ENCODE data around the gene SDC1. TPM values are rescaled to one million over a fixed set of nuclear protein-coding genes. Genes with fewer than 3 reads are reported as not detected.
A peak's percentile ranks its signal among the peaks of the same experiment; 100 is the strongest.

The SDC1 gene
- polyA plus RNA-seq, 3 donors from 2014 or later = not detected

DNA sequence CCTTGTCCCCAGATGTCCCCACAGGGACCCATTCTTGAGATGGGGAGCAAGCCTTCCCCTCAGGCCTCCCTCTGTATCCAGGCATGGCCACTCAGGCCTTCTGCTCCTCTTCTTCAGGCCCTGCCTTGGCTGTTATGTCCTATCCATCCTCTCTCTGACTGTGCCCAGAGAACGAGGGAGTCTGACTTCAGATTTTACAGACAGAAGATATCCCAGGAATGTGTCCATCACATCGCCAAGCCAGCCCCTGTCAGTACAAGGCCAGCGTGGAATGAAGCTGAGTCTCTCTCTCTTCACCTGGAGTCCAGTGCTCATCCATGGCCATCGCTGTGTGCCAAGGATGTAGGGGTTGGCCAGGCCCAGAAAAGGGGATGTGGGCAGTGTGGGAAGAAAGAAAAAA is 57.6 kb downstream of the SDC1 start:
- no peak for DNase-seq

DNA sequence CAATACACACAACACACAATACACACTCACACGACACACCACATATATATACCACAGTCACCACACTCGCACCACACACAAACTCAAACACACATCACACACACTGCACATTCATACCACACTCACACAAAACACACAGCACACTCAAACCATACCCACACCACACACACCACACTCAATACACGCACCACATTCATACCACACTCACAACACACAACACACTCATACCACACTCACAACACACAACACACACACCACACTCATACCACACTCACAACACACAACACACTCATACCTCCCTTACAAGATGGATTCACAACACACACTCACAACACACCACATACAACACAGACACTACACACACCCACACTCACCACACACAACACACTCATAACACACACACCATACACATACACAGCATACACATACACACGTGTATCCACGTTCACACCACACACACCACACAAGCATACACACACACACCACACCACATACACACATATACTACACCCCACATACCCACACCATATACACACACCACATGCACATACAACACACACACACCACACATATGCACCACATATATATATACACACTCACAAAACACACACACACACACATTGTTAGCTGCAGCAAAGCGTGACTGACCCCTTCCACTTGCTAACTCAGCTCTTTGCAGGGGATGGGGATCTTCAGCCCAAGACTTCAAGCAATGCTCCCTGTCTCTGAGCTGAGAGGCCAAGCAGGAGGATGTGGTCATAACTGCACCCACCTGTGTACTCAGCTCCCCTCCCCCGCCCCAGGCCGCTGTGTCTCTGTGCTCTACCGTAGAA is 59.0 kb downstream of the SDC1 start:
- no peak for DNase-seq
- Mint-ChIP-seq H3K27ac (no peak overlapping the region), H3K4me3 (no peak overlapping the region), H3K27me3 (ENCODE audit: low read depth in 3 of 3) (peaks cover 0 to 10% (median 4%) of the 10 kb centered on the region in 3 donors), H3K36me3 (no peaks in the 10 kb centered on the region), H3K4me1 (no peaks in the 10 kb centered on the region), H3K9me3 (no peaks in the 10 kb centered on the region)

More for the DNA sequence above, 57.6 kb downstream of the SDC1 start:
- Mint-ChIP-seq H3K4me1 (no peaks in the 10 kb centered on the region), H3K27me3 (ENCODE audit: low read depth in 3 of 3) (peaks cover 0 to 2% (median 0%) of the 10 kb centered on the region in 3 donors), H3K36me3 (no peaks in the 10 kb centered on the region), H3K4me3 (no peak overlapping the region), H3K27ac (no peak overlapping the region), H3K9me3 (no peaks in the 10 kb centered on the region)

DNA sequence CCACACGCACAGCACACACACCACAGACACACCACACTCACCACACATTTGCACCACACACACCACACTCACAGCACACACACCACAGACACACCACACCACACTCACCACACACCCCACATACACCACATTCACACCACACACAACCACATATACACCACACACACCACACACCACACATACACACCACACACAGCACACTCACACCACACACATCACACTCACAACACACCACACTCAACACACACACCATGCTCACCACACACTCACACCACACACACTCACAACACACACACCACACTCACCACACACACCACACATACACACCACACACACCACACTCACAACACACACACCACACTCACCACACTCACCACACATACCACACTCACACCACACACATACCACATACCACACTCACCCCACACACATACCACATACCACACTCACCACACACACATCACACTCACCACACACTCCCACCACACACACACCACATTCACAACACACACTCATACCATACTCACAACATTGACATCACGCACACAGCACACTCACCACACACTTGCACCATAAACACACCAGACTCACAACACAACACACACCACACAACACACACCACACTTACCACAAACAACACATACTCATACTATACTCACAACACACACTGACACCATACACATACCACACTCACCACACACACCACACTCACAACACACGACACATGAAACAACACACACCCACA is 60.0 kb downstream of the SDC1 start:
- peaks cover 0 to 10% (median 4%) of the 10 kb centered on the region in 3 donors for H3K27me3 Mint-ChIP-seq (ENCODE audit: low read depth in 3 of 3)
- no peak overlapping the region for H3K27ac Mint-ChIP-seq
- H3K36me3 Mint-ChIP-seq = no peaks in the 10 kb centered on the region
- H3K9me3 Mint-ChIP-seq = no peaks in the 10 kb centered on the region
- H3K4me1 Mint-ChIP-seq = no peaks in the 10 kb centered on the region
- no peak overlapping the region for H3K4me3 Mint-ChIP-seq
- no peak for DNase-seq

DNA sequence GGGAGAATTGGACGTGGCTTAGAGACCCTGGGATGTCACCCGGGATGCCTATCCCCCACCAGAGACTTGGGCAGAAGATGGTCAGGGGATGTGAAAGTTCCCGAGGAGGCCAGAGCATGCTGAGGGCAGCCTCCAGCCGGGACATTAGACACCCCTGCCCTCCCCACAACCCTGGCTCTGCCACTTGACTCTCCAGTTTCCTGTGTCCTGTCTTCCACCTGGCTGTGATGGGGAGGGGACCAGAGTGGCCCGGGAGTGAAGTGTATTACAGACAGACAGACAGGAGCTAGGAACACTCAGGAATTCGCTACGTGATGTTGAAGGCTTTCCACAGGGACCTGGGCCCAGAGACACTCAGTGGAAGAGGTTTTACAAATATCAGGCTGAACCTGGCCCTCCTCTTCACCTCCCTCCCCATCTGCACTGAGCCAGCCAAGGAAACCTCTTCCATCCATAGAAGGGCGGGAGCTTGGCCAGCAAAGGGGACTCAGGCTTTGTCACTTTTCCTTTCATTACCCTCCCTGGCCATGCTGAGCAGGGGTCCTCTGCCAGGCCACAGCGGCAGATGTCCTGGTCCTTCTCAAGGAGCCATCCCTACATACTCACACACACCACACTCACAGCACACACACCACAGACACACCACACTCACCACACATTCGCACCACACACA is 60.7 kb downstream of the SDC1 start:
- Mint-ChIP-seq H3K4me3 (no peak overlapping the region), H3K9me3 (no peaks in the 10 kb centered on the region), H3K4me1 (no peaks in the 10 kb centered on the region), H3K27ac (no peak overlapping the region), H3K27me3 (ENCODE audit: low read depth in 3 of 3) (peaks cover 4 to 10% (median 4%) of the 10 kb centered on the region in 3 donors), H3K36me3 (no peaks in the 10 kb centered on the region)
- peak in 1 of 3 donors; percentile 2 for DNase-seq

GRCh38 chr2:20159411-20160070 is 65.4 kb downstream of the SDC1 start:
- H3K27me3 Mint-ChIP-seq (ENCODE audit: low read depth in 3 of 3) = peaks cover 4 to 11% (median 5%) of the 10 kb centered on the region in 3 donors
- no peaks in the 10 kb centered on the region for H3K36me3 Mint-ChIP-seq
- H3K9me3 Mint-ChIP-seq = no peaks in the 10 kb centered on the region
- no peak overlapping the region for H3K27ac Mint-ChIP-seq
- no peak overlapping the region for H3K4me3 Mint-ChIP-seq
- H3K4me1 Mint-ChIP-seq = no peaks in the 10 kb centered on the region
- no peak for DNase-seq

GRCh38 chr2:20157193-20157891 is 67.6 kb downstream of the SDC1 start:
- H3K36me3 Mint-ChIP-seq = no peaks in the 10 kb centered on the region
- H3K27me3 Mint-ChIP-seq (ENCODE audit: low read depth in 3 of 3) = peaks cover 4 to 11% (median 9%) of the 10 kb centered on the region in 3 donors
- no peak overlapping the region for H3K27ac Mint-ChIP-seq
- no peak overlapping the region for H3K4me3 Mint-ChIP-seq
- no peak for DNase-seq
- H3K4me1 Mint-ChIP-seq = no peaks in the 10 kb centered on the region
- no peaks in the 10 kb centered on the region for H3K9me3 Mint-ChIP-seq

DNA sequence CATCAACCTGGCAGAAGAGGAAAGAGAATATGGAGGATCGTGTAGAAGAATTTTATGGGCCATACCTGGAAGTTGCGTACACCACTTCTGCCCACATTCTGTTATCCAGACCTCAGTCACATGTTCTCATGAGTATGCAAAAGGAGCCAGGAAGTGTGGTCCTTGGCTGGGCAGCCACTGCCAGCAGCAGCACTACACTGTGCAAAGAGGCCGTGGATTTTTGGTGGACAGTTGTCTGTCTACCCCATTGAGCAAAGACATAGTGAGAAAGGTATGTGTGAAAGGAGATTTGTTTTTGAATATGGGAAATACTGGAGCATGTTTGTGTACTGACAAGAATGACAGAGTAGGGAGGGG is 68.1 kb downstream of the SDC1 start:
- peaks cover 4 to 7% (median 6%) of the 10 kb centered on the region in 3 donors for H3K27me3 Mint-ChIP-seq (ENCODE audit: low read depth in 3 of 3)
- H3K9me3 Mint-ChIP-seq = no peaks in the 10 kb centered on the region
- H3K36me3 Mint-ChIP-seq = no peaks in the 10 kb centered on the region
- no peak overlapping the region for H3K27ac Mint-ChIP-seq
- H3K4me3 Mint-ChIP-seq = no peak overlapping the region
- no peaks in the 10 kb centered on the region for H3K4me1 Mint-ChIP-seq
- DNase-seq = no peak

- DNase-seq = no peak
- H3K27me3 Mint-ChIP-seq (ENCODE audit: low read depth in 3 of 3) = peaks cover 3 to 7% (median 4%) of the 10 kb centered on the region in 3 donors
- H3K36me3 Mint-ChIP-seq = no peaks in the 10 kb centered on the region
- no peaks in the 10 kb centered on the region for H3K4me1 Mint-ChIP-seq
- H3K9me3 Mint-ChIP-seq = no peaks in the 10 kb centered on the region
- no peak overlapping the region for H3K4me3 Mint-ChIP-seq
- no peak overlapping the region for H3K27ac Mint-ChIP-seq
Measured at GRCh38 chr2:20156076-20156759, 68.7 kb downstream of the SDC1 start.

GRCh38 chr2:20153131-20153851 is 71.6 kb downstream of the SDC1 start:
- Mint-ChIP-seq H3K27me3 (ENCODE audit: low read depth in 3 of 3) (peaks cover 0 to 8% (median 3%) of the 10 kb centered on the region in 3 donors), H3K4me3 (no peak overlapping the region), H3K4me1 (no peaks in the 10 kb centered on the region), H3K9me3 (no peaks in the 10 kb centered on the region), H3K27ac (no peak overlapping the region), H3K36me3 (no peaks in the 10 kb centered on the region)
- DNase-seq = no peak

GRCh38 chr2:20150806-20151571 is 73.9 kb downstream of the SDC1 start:
- H3K27me3 Mint-ChIP-seq (ENCODE audit: low read depth in 3 of 3) = peaks cover 0 to 7% (median 3%) of the 10 kb centered on the region in 3 donors
- no peaks in the 10 kb centered on the region for H3K4me1 Mint-ChIP-seq
- no peak overlapping the region for H3K4me3 Mint-ChIP-seq

More at GRCh38 chr2:20150806-20151571, 73.9 kb downstream of the SDC1 start:
- H3K27ac Mint-ChIP-seq = no peak overlapping the region
- DNase-seq = no peak
- no peaks in the 10 kb centered on the region for H3K36me3 Mint-ChIP-seq
- H3K9me3 Mint-ChIP-seq = no peaks in the 10 kb centered on the region
